GM23338 (cell line): ENCODE data around the gene CHCT1. TPM values are rescaled to one million over a fixed set of nuclear protein-coding genes. Genes with fewer than 3 reads are reported as not detected.

Experiments used
- ATAC-seq: fragments of 200-7000 bp; cut with Tn5 transposase; 3 replicates; pipeline ENCODE4 v1.9.1; 2020
- DNase-seq: peaks from one replicate; pipeline ENCODE4 v3.0.0-alpha.2; 2015; ENCODE audit warnings: low spot score
- H2AFZ ChIP-seq: fragments of 200-600 bp; sonication (generic); 2 replicates; pipeline ENCODE4 v1.8.0; 2016; ENCODE audit warnings: antibody characterized with exemption, mild to moderate bottlenecking, moderate library complexity
- H3F3A ChIP-seq: fragments of 200-600 bp; sonication (generic); replicated peaks from 2 replicates; pipeline ENCODE4 v1.8.0; 2017; ENCODE audit warnings: antibody characterized with exemption, mixed run types, low read depth
- H3K27ac ChIP-seq: fragments of 200-600 bp; sonication (generic); 2 replicates; pipeline ENCODE4 v1.6.1; 2016; ENCODE audit warnings: low read depth
- H3K27me3 ChIP-seq: fragments of 200-600 bp; sonication (generic); 2 replicates; pipeline ENCODE4 v1.8.0; 2016; ENCODE audit warnings: mild to moderate bottlenecking, mixed run types, moderate library complexity; ENCODE audit not compliant: insufficient read depth
- H3K36me3 ChIP-seq: fragments of 200-600 bp; sonication (generic); 2 replicates; pipeline ENCODE4 v1.8.0; 2016; ENCODE audit warnings: mild to moderate bottlenecking; ENCODE audit not compliant: insufficient read depth
- H3K4me1 ChIP-seq: fragments of 200-600 bp; sonication (generic); 2 replicates; pipeline ENCODE4 v1.8.0; 2016; ENCODE audit warnings: mild to moderate bottlenecking, moderate library complexity; ENCODE audit not compliant: insufficient read depth
- H3K4me2 ChIP-seq: fragments of 200-600 bp; sonication (generic); 2 replicates; pipeline ENCODE4 v1.7.1; 2017; ENCODE audit warnings: mixed run types
- H3K4me3 ChIP-seq: fragments of 200-600 bp; sonication (generic); 2 replicates; pipeline ENCODE4 v1.6.1; 2016; ENCODE audit warnings: mixed run types
- H3K79me2 ChIP-seq: fragments of 200-600 bp; sonication (generic); replicated peaks from 2 replicates; pipeline ENCODE4 v1.8.0; 2017; ENCODE audit warnings: mild to moderate bottlenecking; ENCODE audit not compliant: insufficient read depth
- H3K9me2 ChIP-seq: fragments of 200-600 bp; sonication (generic); 2 replicates; pipeline ENCODE4 v1.8.0; 2017; ENCODE audit not compliant: insufficient read depth
- H4K20me1 ChIP-seq: fragments of 200-600 bp; sonication (generic); replicated peaks from 2 replicates; pipeline ENCODE4 v1.8.0; 2017; ENCODE audit warnings: mild to moderate bottlenecking; ENCODE audit not compliant: insufficient read depth
- H3K27ac Mint-ChIP-seq: 2 replicates; pipeline ENCODE4 v1.8.0; 2020; ENCODE audit warnings: inconsistent platforms, mild to moderate bottlenecking, moderate library complexity, mixed read lengths
- H3K27me3 Mint-ChIP-seq: 3 replicates; pipeline ENCODE4 v1.8.0; 2022; ENCODE audit warnings: low read depth, mild to moderate bottlenecking, moderate library complexity, mixed read lengths, inconsistent platforms; ENCODE audit not compliant: insufficient read depth, poor library complexity
- H3K36me3 Mint-ChIP-seq: 3 replicates; pipeline ENCODE4 v1.8.0; 2021; ENCODE audit warnings: low read depth, mild to moderate bottlenecking, inconsistent platforms, moderate library complexity, mixed read lengths
- H3K4me1 Mint-ChIP-seq: 3 replicates; pipeline ENCODE4 v1.8.0; 2020; ENCODE audit warnings: mild to moderate bottlenecking, inconsistent platforms, mixed read lengths
- H3K4me3 Mint-ChIP-seq: 3 replicates; pipeline ENCODE4 v1.8.0; 2021; ENCODE audit warnings: moderate library complexity, mild to moderate bottlenecking, inconsistent platforms, mixed read lengths
- H3K9me3 Mint-ChIP-seq: 3 replicates; pipeline ENCODE4 v1.8.0; 2020; ENCODE audit warnings: moderate library complexity, mild to moderate bottlenecking, inconsistent platforms, mixed read lengths
- CREB1 ChIP-seq: fragments of 250-450 bp; sonication (Bioruptor Pico); IDR thresholded peaks from 2 replicates; pipeline ENCODE4 v1.5.0; 2020; ENCODE audit warnings: low read depth, mild to moderate bottlenecking, moderate library complexity
- CTCF ChIP-seq, 2 experiments: fragments of 200-600 bp in 1 of 2; sonication (generic) in 1 of 2; conservative IDR thresholded peaks; 2 replicates each; pipeline versions ENCODE4 v1.5.1 to v1.6.1; 2016 to 2017; ENCODE audit warnings: antibody characterized with exemption in 2 of 2, low read depth in 2 of 2, mild to moderate bottlenecking in 2 of 2, moderate library complexity in 1 of 2
- ETS1 ChIP-seq: IDR thresholded peaks from 2 replicates; pipeline ENCODE4 v1.6.1; 2016; ENCODE audit warnings: antibody characterized with exemption
- EZH2 ChIP-seq: fragments of 200-600 bp; sonication (generic); IDR thresholded peaks from one replicate; pipeline ENCODE4 v1.8.0; 2017; ENCODE audit warnings: antibody characterized with exemption, mild to moderate bottlenecking, low read depth; ENCODE audit not compliant: unreplicated experiment
- EZH2phosphoT487 ChIP-seq: fragments of 200-600 bp; sonication (generic); IDR thresholded peaks from one replicate; pipeline ENCODE4 v1.8.1; 2018; ENCODE audit warnings: antibody characterized with exemption; ENCODE audit not compliant: unreplicated experiment
- JUNB ChIP-seq: IDR thresholded peaks from one replicate; pipeline ENCODE4 v1.6.1; 2016; ENCODE audit warnings: antibody characterized with exemption; ENCODE audit not compliant: unreplicated experiment
- NANOG ChIP-seq: IDR thresholded peaks from 2 replicates; pipeline ENCODE4 v1.6.1; 2016; ENCODE audit warnings: antibody characterized with exemption, borderline replicate concordance
- REST ChIP-seq: IDR thresholded peaks from one replicate; pipeline ENCODE4 v1.6.1; 2018; ENCODE audit warnings: antibody characterized with exemption; ENCODE audit not compliant: unreplicated experiment
- STAT1 ChIP-seq: IDR thresholded peaks from one replicate; pipeline ENCODE4 v1.6.1; 2016; ENCODE audit warnings: antibody characterized with exemption; ENCODE audit not compliant: unreplicated experiment
- ZNF331 ChIP-seq: fragments of 250-450 bp; sonication (Bioruptor Pico); IDR thresholded peaks from 2 replicates; pipeline ENCODE4 v1.5.0; 2020; ENCODE audit warnings: low read depth, mild to moderate bottlenecking, moderate library complexity
- ZNF462 ChIP-seq: fragments of 250-450 bp; sonication (Bioruptor Pico); IDR thresholded peaks from 2 replicates; pipeline ENCODE4 v1.5.0; 2020; ENCODE audit warnings: mild to moderate bottlenecking, moderate library complexity
- polyA plus RNA-seq: library from polyadenylated mRNA; unstranded; fragments of >200 nt; fragmentation: Nextera tagmentation; extraction: Ambion mirVana; gene quantifications from 2 replicates; pipeline ENCODE4 v1.2.1, GENCODE V29; 2016
- total RNA-seq: library from RNA; depleted of rRNA; stranded (reverse); fragments of >200 nt; shearing (Covaris generic); gene quantifications from 2 replicates; pipeline ENCODE4 v1.2.3, GENCODE V29; 2014

The CHCT1 gene
- total and polyA plus RNA-seq, 2 experiments from 2014 or later, result 0.61 TPM; not detected in 1

- H3K27me3 ChIP-seq, result no peaks in the 10 kb centered on the region
- peaks cover 6% of the 10 kb centered on the region; the same call in 1 of the 3 replicates for H3K36me3 Mint-ChIP-seq
- H3K27ac Mint-ChIP-seq, result no peak overlapping the region
- no peak overlapping the region for H2AFZ ChIP-seq
- no peak overlapping the region for H3K27ac ChIP-seq
- no peaks in the 10 kb centered on the region for H3K9me2 ChIP-seq
- H3K4me1 Mint-ChIP-seq, result peaks cover 18% of the 10 kb centered on the region
- ATAC-seq, result no peak
- H3K36me3 ChIP-seq, result no peaks in the 10 kb centered on the region
- no peaks in the 10 kb centered on the region; the same call in 1 of the 2 replicates for H4K20me1 ChIP-seq
- no peaks in the 10 kb centered on the region; the same call in 2 of the 3 replicates for H3K9me3 Mint-ChIP-seq
- H3K4me2 ChIP-seq, result no peak overlapping the region
- TF ChIP-seq ETS1 (no peak), REST (no peak), JUNB (no peak), EZH2 (no peak), CREB1 (CRISPR knock-in tag) (no peak), EZH2phosphoT487 (no peak), NANOG (no peak), STAT1 (no peak), ZNF462 (no peak), ZNF331 (CRISPR knock-in tag) (no peak), CTCF (conservative IDR thresholded peaks at IDR 0.05; ENCODE audit: low read depth in 2 of 2) (no peak)
- H3K79me2 ChIP-seq, result peaks cover 10% of the 10 kb centered on the region
- DNase-seq, result no peak
- no peak overlapping the region for H3K4me3 Mint-ChIP-seq
- H3K4me1 ChIP-seq, result peaks cover 8% of the 10 kb centered on the region
- 0 out of 2 replicates have a peak, but pooled peaks cover 4% of the 10 kb centered on the region for H3F3A ChIP-seq
- H3K4me3 ChIP-seq, result no peak overlapping the region
- H3K27me3 Mint-ChIP-seq, result peaks cover 4% of the 10 kb centered on the region
Observed at GRCh38 chr17:60395508-60396065, 26.7 kb upstream of the CHCT1 start.
